Panc1 (cell line): ENCODE data around the gene PDE9A. TPM values are rescaled to one million over a fixed set of nuclear protein-coding genes. Genes with fewer than 3 reads are reported as not detected.

Experiments
- ATAC-seq: fragments of 200-7000 bp; cut with Tn5 transposase; 2 replicates; pipeline ENCODE4 v1.9.1; 2020; ENCODE audit warnings: mild to moderate bottlenecking, moderate library complexity
- BruUV-seq: library from RNA; stranded (reverse); fragments of 400-500 nt; replicated peaks from 2 replicates; lab custom pipeline; 2021; lab: Mats Ljungman, UMichigan
- CTCF ChIA-PET: fragments of 300-600 bp; sonication (Branson Sonifier 250); formaldehyde crosslinking; loops from one replicate; lab custom pipeline; 2022; ENCODE audit warnings: antibody characterized with exemption; lab: Charles Lee
- POLR2A ChIA-PET: fragments of 300-600 bp; sonication (Branson Sonifier 250); formaldehyde crosslinking; loops from one replicate; lab custom pipeline; 2022; ENCODE audit warnings: antibody characterized with exemption; lab: Charles Lee
- DNase-seq: peaks from one replicate; pipeline ENCODE4 v3.0.0-alpha.2; 2010; ENCODE audit warnings: low read depth, low spot score
- H3K27ac ChIP-seq: 2 replicates; pipeline ENCODE4 v1.5.1; 2011; ENCODE audit warnings: mild to moderate bottlenecking, low read length, inconsistent platforms
- H3K27me3 ChIP-seq: fragments of 200-500 bp; sonication (Bioruptor generic); 2 replicates; pipeline ENCODE4 v1.6.0; 2014; ENCODE audit warnings: low read length, inconsistent platforms; ENCODE audit not compliant: control insufficient read depth, insufficient read depth
- H3K36me3 ChIP-seq: fragments of 200-500 bp; sonication (Bioruptor generic); 2 replicates; pipeline ENCODE4 v1.5.1; 2014; ENCODE audit warnings: inconsistent platforms, mild to moderate bottlenecking, low read length, moderate library complexity; ENCODE audit not compliant: control insufficient read depth, insufficient read depth
- H3K4me1 ChIP-seq: 2 replicates; pipeline ENCODE4 v1.5.1; 2011; ENCODE audit warnings: inconsistent platforms, mild to moderate bottlenecking, low read length, moderate library complexity; ENCODE audit not compliant: control insufficient read depth, insufficient read depth
- H3K4me3 ChIP-seq, 2 experiments: 2 replicates each; pipeline ENCODE4 v1.5.1; 2011 to 2012; ENCODE audit warnings: low read depth in 2 of 2, low read length in 2 of 2, mild to moderate bottlenecking in 2 of 2, inconsistent platforms in 1 of 2, moderate library complexity in 1 of 2
- H3K9me3 ChIP-seq: fragments of 200-500 bp; sonication (Bioruptor generic); 2 replicates; pipeline ENCODE4 v1.5.1; 2014; ENCODE audit warnings: low read depth, mild to moderate bottlenecking, inconsistent platforms, low read length, moderate library complexity; ENCODE audit not compliant: control insufficient read depth, insufficient read depth
- POLR2AphosphoS5 ChIP-seq: IDR thresholded peaks from 2 replicates; pipeline ENCODE4 v1.6.1; 2012; ENCODE audit warnings: mild to moderate bottlenecking, low read depth, low read length, moderate library complexity
- REST ChIP-seq, 2 experiments: IDR thresholded peaks; 2 replicates each; pipeline ENCODE4 v1.6.1; 2011 to 2012; ENCODE audit warnings: low read depth in 2 of 2, control low read depth in 1 of 2, low read length in 1 of 2, mild to moderate bottlenecking in 1 of 2, moderate library complexity in 1 of 2; ENCODE audit not compliant: insufficient read depth in 1 of 2
- SIN3A ChIP-seq: IDR thresholded peaks from 2 replicates; pipeline ENCODE4 v1.6.1; 2012; ENCODE audit warnings: low read depth, mild to moderate bottlenecking, low read length, moderate library complexity, borderline replicate concordance; ENCODE audit not compliant: insufficient read depth
- TCF7L2 ChIP-seq: IDR thresholded peaks from 2 replicates; pipeline ENCODE4 v1.6.1; 2011; ENCODE audit warnings: mild to moderate bottlenecking, low read depth, low read length, inconsistent platforms
- in situ Hi-C: cut with HindIII; loops from 2 replicates; pipeline ENCODE4 v1.10.0; 2016; ENCODE audit warnings: low sequenced_read_pairs, low pct_unique_long_range_greater_than_20kb
- intact Hi-C: fragments of 100-400 bp; cut with micrococcal nuclease; formaldehyde crosslinking; loops from one replicate; pipeline ENCODE4 v1.10.0; 2022; ENCODE audit not compliant: unreplicated experiment
- total RNA-seq: library from RNA; stranded (reverse); gene quantifications from one replicate; pipeline ENCODE4 v1.2.1, GENCODE V29; 2021; ENCODE audit not compliant: unreplicated experiment
- TF ChIP-seq, protein P1 (sequence below): fragments of 450-650 bp; IDR thresholded peaks from 2 replicates; pipeline ENCODE4 v1.5.1; 2017; ENCODE audit warnings: mild to moderate bottlenecking

PDE9A gene
- total RNA-seq, 1 experiment from 2014 or later: 0.72 TPM

- Histone ChIP-seq H3K27ac (no peak overlapping the region), H3K4me3 (no peak overlapping the region), H3K27me3 (no peaks in the 10 kb centered on the region), H3K4me1 (no peaks in the 10 kb centered on the region), H3K36me3 (no peaks in the 10 kb centered on the region), H3K9me3 (no peaks in the 10 kb centered on the region)
- intact Hi-C loops: no loop called here
- TF ChIP-seq, protein P1, sequence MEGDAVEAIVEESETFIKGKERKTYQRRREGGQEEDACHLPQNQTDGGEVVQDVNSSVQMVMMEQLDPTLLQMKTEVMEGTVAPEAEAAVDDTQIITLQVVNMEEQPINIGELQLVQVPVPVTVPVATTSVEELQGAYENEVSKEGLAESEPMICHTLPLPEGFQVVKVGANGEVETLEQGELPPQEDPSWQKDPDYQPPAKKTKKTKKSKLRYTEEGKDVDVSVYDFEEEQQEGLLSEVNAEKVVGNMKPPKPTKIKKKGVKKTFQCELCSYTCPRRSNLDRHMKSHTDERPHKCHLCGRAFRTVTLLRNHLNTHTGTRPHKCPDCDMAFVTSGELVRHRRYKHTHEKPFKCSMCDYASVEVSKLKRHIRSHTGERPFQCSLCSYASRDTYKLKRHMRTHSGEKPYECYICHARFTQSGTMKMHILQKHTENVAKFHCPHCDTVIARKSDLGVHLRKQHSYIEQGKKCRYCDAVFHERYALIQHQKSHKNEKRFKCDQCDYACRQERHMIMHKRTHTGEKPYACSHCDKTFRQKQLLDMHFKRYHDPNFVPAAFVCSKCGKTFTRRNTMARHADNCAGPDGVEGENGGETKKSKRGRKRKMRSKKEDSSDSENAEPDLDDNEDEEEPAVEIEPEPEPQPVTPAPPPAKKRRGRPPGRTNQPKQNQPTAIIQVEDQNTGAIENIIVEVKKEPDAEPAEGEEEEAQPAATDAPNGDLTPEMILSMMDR: no peak
- CTCF ChIA-PET: no interaction called here
- POLR2A ChIA-PET: no interaction called here
- in situ Hi-C loops: no loop called here
- DNase-seq: no peak
- no TSS peak for BruUV-seq
- no peak for ATAC-seq
Measured at GRCh38 chr21:42747746-42748351, 94.4 kb downstream of the PDE9A start.

DNA sequence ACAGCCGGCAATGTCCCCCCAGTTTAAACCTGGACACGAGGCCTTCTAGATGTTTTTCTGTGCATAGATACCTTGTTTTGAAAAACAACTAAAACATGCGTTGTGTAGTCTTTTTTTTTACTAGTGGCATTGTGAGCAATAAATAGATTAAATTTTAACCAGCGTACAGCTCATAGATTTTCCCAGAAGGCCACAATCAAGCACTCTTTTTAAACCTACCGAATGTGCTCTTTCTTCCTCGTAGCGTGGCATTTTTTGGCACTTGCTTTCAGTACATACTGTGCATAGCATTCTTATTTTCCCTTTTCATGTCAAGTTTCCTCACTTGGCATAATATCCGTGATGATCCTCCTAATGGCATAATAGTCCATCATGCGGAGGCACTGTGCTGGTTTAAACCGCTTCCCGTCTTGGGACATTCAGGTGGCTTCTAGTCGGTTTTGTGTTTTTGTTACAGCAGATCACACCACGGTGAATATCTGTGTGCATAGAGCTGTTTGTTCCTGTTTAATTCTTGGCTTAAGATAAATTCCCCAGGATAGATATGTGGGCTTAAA lies 95.3 kb downstream of the PDE9A start:
- in situ Hi-C loops (no loop called here), intact Hi-C loops (no loop called here)
- H3K36me3 ChIP-seq: no peaks in the 10 kb centered on the region
- H3K4me3 ChIP-seq: no peak overlapping the region
- ATAC-seq: no peak
- BruUV-seq: no TSS peak
- CTCF ChIA-PET: no interaction called here
- no peaks in the 10 kb centered on the region for H3K9me3 ChIP-seq
- no peak for DNase-seq
- H3K27me3 ChIP-seq: no peaks in the 10 kb centered on the region
- H3K4me1 ChIP-seq: no peaks in the 10 kb centered on the region
- TF ChIP-seq, protein P1: no peak
- no peak for TF ChIP-seq SIN3A
- no peak overlapping the region for H3K27ac ChIP-seq
- POLR2A ChIA-PET: no interaction called here

DNA sequence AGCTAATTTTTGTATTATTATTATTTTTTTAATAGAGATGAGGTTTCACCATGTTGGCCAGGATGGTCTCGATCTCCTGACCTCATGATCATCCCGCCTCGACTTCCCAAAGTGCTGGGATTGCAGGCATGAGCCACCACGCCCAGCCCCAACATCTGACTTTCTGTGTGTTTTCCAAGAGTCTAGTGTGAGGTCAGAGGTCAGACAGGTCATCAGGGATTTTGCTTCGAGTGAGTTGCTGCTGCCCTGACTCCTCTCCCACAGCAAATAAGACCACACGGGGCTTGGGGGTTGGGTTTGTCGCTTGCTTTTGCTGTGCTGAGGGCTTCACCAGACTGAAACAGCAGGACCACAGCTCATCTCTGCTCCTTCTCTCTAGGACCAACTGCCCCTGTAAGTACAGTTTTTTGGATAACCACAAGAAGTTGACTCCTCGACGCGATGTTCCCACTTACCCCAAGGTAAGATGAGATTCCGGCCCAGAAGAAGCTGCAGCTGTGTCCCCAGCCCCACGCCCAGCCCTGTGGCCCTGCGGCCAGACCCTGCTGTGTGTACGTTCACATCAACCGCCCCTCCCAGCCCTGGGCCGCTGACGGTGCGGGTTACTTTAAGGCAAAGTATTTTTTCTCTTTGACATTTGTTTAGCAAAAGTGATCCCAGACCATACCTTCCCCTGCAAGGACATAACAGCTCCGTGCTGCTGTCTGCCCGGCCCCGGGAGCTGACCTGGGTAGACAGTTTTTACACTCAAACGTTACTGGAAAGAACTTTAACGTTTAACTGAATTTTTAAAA lies 97.5 kb downstream of the PDE9A start:
- no peaks in the 10 kb centered on the region for H3K27me3 ChIP-seq
- ChIA-PET POLR2A (no interaction called here), CTCF (no interaction called here)
- DNase-seq (no peak), ATAC-seq (no peak)
- H3K4me1 ChIP-seq: no peaks in the 10 kb centered on the region
- TF ChIP-seq TCF7L2 (no peak), SIN3A (no peak), POLR2AphosphoS5 (no peak), REST (IDR thresholded peaks at IDR 0.05; ENCODE audit: insufficient read depth in 1 of 2, low read depth in 2 of 2, low read length in 1 of 2) (no peak)
- TF ChIP-seq, protein P1: no peak
- no peak overlapping the region for H3K27ac ChIP-seq
- BruUV-seq: no TSS peak
- in situ Hi-C loops (no loop called here), intact Hi-C loops (no loop called here)
- no peaks in the 10 kb centered on the region for H3K9me3 ChIP-seq
- H3K36me3 ChIP-seq: no peaks in the 10 kb centered on the region
- H3K4me3 ChIP-seq: no peak overlapping the region
